ENCODE data around the gene LAMA5.

- TF ChIP-seq CTCF (IDR thresholded peaks at IDR 0.05) (no peak), USF1 (IDR thresholded peaks at IDR 0.05; ENCODE audit: borderline replicate concordance, low read depth) (no peak), RFX5 (IDR thresholded peaks at IDR 0.05; ENCODE audit: low read length) (no peak), NFIC (IDR thresholded peaks at IDR 0.05; ENCODE audit: borderline replicate concordance) (no peak), GATA2 (CRISPR knock-in tag; IDR thresholded peaks at IDR 0.05) (no peak)
Observed at GRCh38 chr20:62386383-62387218, 19.5 kb upstream of the LAMA5 start, which contains the start of gene RPS21.
